22Rv1 (cell line): Measurements from ENCODE around the gene SH3BP2.

Experiments
- H3K27ac ChIP-seq: fragments of 450-650 bp; 2 replicates; pipeline ENCODE4 v1.5.1; 2017
- CTCF ChIP-seq: fragments of 450-650 bp; IDR thresholded peaks from 2 replicates; pipeline ENCODE4 v1.5.1; 2017; ENCODE audit warnings: mild to moderate bottlenecking
- ZFX ChIP-seq: fragments of 450-650 bp; IDR thresholded peaks from 2 replicates; pipeline ENCODE4 v1.6.1; 2017; ENCODE audit warnings: antibody characterized with exemption, borderline replicate concordance

SH3BP2 gene

GRCh38 chr4:2786794-2787229 is 6.1 kb upstream of the SH3BP2 start:
- no peak overlapping the region for H3K27ac ChIP-seq
- no peak for TF ChIP-seq CTCF
- no peak for TF ChIP-seq ZFX

GRCh38 chr4:2787230-2788100 is 5.4 kb upstream of the SH3BP2 start:
- TF ChIP-seq CTCF (no peak), ZFX (no peak)
- H3K27ac ChIP-seq, result no peak overlapping the region

GRCh38 chr4:2788101-2788500 is 4.8 kb upstream of the SH3BP2 start:
- no peak overlapping the region for H3K27ac ChIP-seq
- TF ChIP-seq CTCF, result no peak

GRCh38 chr4:2788532-2789103 is 4.3 kb upstream of the SH3BP2 start:
- H3K27ac ChIP-seq, result no peak overlapping the region
- no peak for TF ChIP-seq ZFX
- no peak for TF ChIP-seq CTCF

- H3K27ac ChIP-seq, result no peak overlapping the region
- TF ChIP-seq CTCF, result no peak
- no peak for TF ChIP-seq ZFX
These were observed 3.5 kb upstream of the SH3BP2 start for GRCh38 chr4:2789351-2789750.

- TF ChIP-seq CTCF (no peak), ZFX (no peak)
- no peak overlapping the region for H3K27ac ChIP-seq
These were observed 2.9 kb upstream of the SH3BP2 start for GRCh38 chr4:2789793-2790582.
